GM12892 (cell line): ENCODE data around the gene ARMC8.

Experiments used
- POLR2A ChIP-seq: IDR thresholded peaks from 2 replicates; pipeline ENCODE4 v1.6.1; 2011; ENCODE audit warnings: low read depth, low read length, control low read depth
- POLR2AphosphoS5 ChIP-seq: IDR thresholded peaks from 2 replicates; pipeline ENCODE4 v1.6.1; 2011; ENCODE audit warnings: low read depth, low read length, control low read depth
- TAF1 ChIP-seq: IDR thresholded peaks from 2 replicates; pipeline ENCODE4 v1.6.1; 2011; ENCODE audit warnings: low read depth, mild to moderate bottlenecking, control low read depth, low read length, borderline replicate concordance

DNA sequence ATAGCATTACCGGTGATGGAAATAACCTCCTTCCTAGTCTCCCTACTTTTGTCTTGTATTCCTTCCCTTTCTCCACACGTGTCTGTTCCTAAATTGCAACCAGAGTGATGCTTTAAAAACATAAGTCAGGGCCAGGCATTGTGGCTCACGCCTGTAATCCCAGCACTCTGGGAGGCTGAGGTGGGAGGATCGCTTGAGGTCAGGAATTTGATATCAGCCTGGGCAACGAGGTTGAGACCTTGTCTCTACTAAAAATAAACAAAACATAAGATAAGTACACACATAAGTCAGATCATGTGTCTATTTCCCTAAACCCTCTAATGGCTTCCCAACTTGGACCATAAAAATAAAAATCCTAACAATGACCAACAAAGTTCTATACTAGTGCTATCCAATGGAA is 18.4 kb downstream of the ARMC8 start:
- TF ChIP-seq POLR2AphosphoS5 (no peak), POLR2A (no peak), TAF1 (no peak)
